ENCODE data around the gene FAM90A1. TPM values are rescaled to one million over a fixed set of nuclear protein-coding genes. Genes with fewer than 3 reads are reported as not detected.
"Not testable (repeated sequence)": the region's sequence is repeated elsewhere in the genome, so short reads cannot be mapped to it uniquely, and the experiment has no call there.

FAM90A1 gene
- total RNA-seq, 1 donor from 2014 or later = 0.30 TPM

DNA sequence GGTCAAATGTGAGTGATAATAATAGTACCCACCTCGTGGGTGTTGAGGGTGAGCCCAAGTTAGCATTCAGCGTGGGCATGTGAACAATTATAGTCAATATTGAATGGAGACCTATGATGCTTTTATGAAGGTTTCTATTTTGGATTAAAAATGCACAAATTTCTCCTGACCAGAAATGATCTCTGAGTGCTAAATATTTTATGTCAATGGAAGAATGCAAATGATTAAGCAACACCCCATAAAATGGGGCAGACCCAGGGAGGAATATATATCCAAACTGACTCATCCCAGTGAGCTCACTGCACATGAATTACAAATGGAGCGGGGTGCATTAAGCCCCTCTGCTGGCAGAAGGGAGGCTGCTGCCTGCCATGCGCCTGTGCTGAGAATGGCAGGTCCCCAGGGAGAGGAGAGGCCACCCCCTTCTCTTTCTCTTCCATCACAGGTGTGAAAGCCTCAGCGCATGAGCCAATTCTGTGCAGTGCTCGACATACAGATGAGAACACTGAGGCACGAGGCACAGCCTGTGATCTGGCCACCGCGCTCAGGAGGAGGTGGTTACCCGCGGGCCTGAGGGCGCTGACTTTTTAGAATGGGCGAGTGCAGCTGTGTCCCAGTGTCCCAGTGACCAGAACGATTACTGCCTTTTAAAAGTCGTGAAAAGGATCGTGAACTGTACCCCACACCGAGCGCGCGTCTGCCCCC, 14.7 kb upstream of the FAM90A1 start:
- H3K36me3 ChIP-seq; H3K27me3 ChIP-seq (ENCODE audit: low read depth); H3K9me3 ChIP-seq (replicated peaks); DNase-seq; intact Hi-C loops (cut with micrococcal nuclease): not testable (repeated sequence)
- H3K4me1 ChIP-seq = peaks cover 13% of the 10 kb centered on the region
- H3K27ac ChIP-seq (replicated peaks) = peak overlapping the region; percentile 60
- H3K4me3 ChIP-seq = peak overlapping the region; percentile 82

DNA sequence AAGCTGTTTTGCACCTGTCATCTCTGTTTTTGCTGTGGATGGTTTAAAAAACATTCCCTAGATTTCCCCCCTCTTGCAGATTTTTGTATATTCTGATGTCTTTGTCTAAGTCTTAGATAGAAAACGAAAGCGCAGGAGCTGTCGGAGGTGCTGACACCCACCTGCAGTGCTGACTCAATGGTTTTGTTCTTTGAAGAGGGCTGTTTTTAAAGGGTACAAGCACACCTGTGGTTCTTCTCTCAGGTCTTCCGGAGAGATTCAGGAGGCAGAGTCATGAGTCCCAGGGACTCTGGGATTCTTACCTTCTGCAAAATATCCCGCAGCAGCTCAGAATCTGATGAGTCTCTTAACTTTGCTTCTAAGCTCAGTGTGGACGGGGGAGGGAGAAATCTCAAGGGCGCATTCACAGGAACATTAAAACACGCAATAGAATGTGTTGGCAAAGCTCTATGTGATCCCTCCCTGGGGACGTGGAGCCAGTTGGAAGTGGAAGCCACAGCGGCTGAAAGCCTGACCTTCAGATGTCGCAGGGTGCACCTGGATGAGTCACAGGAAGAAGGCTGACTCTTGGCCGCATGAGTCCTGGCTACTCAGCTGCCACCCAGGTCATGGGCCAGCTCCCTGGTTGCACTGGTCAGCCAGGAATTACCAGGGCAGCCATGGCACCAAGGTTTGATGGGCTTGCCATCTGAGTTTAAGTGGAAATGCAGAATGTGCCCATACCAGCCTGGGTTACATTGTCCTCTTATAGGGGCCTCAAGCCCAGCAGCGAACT, 13.1 kb upstream of the FAM90A1 start:
- peaks cover 13% of the 10 kb centered on the region for H3K4me1 ChIP-seq
- H3K27me3 ChIP-seq (ENCODE audit: low read depth); H3K36me3 ChIP-seq; H3K9me3 ChIP-seq (replicated peaks); H3K27ac ChIP-seq (replicated peaks); H3K4me3 ChIP-seq; DNase-seq; intact Hi-C loops (cut with micrococcal nuclease): not testable (repeated sequence)

DNA sequence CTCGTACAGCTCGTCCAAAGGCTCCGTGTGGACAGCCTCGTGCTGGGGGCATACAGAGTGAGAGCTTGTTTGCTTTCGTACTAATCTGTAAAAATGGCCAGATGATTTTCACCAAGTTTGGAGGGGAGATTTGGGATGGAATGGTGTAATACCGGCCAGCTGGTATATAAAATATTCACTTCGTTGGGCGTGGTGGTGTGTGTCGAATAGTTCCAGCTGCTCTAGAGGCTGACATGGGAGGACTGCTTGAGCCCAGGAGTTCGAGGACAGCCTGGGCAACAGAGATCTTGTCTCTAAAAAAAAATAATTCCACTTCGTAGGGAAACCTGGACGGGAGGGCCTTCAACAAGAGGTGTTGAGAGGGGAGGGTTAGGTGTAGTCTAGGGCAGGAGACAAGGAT, 9.6 kb upstream of the FAM90A1 start:
- H3K27ac ChIP-seq (replicated peaks); H3K27me3 ChIP-seq (ENCODE audit: low read depth); H3K4me1 ChIP-seq; H3K4me3 ChIP-seq; H3K9me3 ChIP-seq (replicated peaks); intact Hi-C loops (cut with micrococcal nuclease); DNase-seq; H3K36me3 ChIP-seq: not testable (repeated sequence)

DNA sequence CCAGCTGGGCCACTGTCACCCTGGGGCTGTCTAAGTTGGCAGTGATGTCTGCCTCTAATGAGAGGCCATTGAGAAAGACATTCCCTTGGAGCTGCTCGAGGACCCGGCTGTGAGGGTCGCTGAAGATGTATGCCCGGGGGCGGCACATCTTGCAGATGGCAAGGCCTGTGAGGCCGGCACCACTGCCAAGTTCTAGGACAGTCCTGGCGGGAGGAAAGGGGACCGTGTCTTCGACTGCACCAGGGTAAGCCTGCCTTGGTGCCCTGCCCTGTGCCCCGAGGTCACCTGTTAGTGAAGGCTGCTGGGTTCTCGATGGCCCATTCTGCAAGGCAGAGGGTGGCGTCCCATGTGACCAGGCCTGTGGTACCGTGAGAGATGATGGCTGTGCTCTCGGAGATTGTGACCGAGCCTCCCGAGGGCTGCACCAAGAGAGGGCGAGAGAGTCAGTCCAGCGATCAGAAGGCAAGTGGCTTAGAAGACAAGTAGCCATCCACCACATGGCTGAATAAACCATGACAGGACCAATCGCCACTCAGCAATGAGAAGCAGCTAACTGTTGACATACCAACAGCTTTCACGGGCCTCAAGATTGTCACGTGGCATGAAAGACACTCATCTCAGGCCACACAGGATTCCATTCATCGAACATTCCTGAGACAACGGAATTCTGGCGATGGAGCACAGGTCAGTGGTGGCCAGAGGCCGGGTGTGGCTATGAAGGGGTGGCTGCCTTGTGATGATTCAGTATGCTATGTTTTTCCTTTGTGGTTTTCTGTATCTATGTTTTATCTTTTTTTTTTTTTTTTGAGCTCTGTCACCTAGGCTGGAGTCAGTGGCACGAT, 8.1 kb upstream of the FAM90A1 start:
- H3K27ac ChIP-seq (replicated peaks); H3K9me3 ChIP-seq (replicated peaks); DNase-seq; H3K27me3 ChIP-seq (ENCODE audit: low read depth); H3K4me3 ChIP-seq; H3K4me1 ChIP-seq; intact Hi-C loops (cut with micrococcal nuclease); H3K36me3 ChIP-seq: not testable (repeated sequence)

DNA sequence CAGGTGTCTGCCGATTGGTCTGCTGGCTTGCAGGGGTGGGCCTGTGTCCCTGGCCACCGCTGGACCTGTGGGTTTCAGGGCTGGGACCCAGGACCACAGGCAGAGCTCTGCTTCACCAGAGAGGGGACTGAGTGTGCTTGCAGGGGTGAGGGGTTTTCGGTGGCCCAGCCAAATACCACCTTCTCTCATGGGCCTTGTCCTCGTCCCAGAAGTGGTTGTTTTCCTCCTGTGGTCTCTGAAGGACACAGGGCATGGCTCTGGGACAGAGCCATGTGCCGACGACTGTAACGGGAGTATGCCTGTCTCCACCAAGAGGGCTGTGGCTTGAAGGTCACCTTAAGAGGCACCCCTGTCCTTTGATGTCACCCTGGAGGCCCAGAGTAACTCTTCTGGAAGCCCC, 7.3 kb upstream of the FAM90A1 start:
- H3K27me3 ChIP-seq (ENCODE audit: low read depth); H3K36me3 ChIP-seq; intact Hi-C loops (cut with micrococcal nuclease); H3K9me3 ChIP-seq (replicated peaks); H3K27ac ChIP-seq (replicated peaks); DNase-seq; H3K4me3 ChIP-seq; H3K4me1 ChIP-seq: not testable (repeated sequence)

DNA sequence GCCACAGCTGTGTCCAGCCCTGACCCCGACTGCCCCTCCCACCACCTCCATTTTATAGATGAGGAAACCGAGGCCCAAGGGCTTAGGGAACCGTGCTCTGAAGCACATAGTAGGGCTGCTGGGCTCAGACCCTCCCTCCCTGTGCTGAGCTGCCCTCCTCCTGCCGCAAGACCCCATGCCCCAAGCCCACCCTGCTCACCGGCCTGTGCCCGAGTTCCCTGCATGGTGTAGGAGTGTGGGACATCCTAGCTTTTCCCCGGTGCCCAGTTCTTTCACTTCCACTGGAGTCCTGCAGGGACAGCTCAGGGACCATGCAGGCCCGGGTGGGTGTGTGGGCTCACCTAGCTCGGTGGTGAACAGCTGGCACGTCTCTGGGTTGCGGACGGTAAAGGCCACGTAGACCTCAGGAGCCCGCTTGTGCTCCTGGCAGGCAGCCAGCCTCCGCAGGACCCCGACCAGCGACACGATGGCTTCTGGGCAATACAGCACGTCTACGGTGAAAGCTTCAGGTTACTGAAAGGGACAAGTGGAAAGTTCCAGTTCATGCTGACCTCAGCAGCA, 6.6 kb upstream of the FAM90A1 start:
- H3K27ac ChIP-seq (replicated peaks); DNase-seq; H3K36me3 ChIP-seq; intact Hi-C loops (cut with micrococcal nuclease); H3K4me3 ChIP-seq; H3K27me3 ChIP-seq (ENCODE audit: low read depth); H3K4me1 ChIP-seq; H3K9me3 ChIP-seq (replicated peaks): not testable (repeated sequence)

DNA sequence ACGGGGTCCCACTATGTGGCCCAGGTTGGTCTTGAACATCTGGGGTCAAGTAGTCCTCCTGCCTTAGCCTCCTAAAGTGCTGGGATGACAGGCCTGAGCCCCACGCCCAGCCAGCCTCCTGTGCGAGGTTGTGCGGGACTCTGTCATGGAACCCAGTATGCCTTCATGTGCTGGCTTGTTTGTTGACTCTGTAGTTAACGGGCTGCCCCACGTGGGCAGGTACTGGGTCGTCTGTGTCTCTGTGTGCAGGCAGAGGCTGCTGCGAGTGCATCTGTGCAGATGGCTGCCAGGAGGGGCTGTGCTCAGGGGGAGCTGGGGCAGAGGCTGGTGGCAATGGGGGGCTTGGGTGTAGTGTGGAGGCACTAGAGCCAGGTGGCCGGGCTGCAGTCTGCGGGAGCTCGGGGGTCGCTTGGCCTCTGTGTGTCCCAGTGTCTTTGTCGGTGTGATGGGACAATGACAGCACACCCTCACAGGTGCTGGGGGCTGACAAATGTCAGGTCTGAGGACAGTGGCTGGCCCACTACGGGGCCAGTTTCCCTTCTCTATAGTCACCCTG, 6.0 kb upstream of the FAM90A1 start:
- intact Hi-C loops (cut with micrococcal nuclease); H3K9me3 ChIP-seq (replicated peaks); H3K27me3 ChIP-seq (ENCODE audit: low read depth); H3K4me3 ChIP-seq; H3K27ac ChIP-seq (replicated peaks); H3K4me1 ChIP-seq; DNase-seq; H3K36me3 ChIP-seq: not testable (repeated sequence)

DNA sequence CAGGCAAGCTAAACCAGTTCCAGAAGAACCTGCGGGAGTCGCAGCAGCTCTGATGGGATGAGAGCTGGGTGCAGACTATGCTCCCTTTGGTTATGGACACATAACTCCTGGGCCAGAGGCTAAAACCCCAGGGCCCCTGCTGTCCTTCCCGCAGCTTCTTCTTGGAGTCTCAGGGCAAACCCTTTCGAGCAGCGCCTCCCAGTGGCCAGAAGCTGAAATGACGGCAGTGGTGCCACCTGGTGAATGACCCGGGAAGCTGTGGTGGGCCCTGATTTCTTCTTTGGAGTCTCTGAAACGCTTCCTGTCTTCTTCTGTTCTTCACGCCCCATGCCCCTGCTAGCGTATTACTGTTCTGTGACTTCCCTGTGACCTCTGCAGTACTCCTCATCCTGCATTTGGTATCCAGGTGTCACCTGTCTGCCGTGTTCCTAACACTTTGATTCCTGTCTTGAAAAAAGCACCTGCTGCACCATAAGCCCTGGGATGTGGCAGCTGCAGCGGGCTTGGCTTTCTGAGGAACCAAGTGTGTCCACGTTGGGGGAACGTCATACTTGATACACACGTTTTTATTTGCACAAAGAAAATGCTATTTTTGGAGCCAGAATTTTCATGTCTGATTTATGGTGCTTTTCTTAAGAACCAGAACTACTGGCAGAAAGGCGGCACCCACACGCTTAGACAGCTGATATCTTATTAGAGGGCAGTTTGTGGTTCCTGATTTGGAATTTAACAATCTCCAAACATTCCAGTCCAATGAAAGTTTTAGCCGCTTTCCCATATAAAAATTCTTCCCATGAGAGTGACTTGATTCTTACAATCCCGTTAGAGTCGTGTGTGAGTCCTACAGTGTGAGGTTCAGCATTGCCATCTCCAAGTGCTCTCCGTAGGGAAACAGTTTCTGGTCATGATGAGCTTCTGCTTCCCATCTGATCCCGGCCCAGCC, 4.5 kb upstream of the FAM90A1 start:
- H3K36me3 ChIP-seq; H3K4me3 ChIP-seq; H3K4me1 ChIP-seq; H3K27ac ChIP-seq (replicated peaks); intact Hi-C loops (cut with micrococcal nuclease); H3K9me3 ChIP-seq (replicated peaks); H3K27me3 ChIP-seq (ENCODE audit: low read depth): not testable (repeated sequence)
- TF ChIP-seq, protein P1, sequence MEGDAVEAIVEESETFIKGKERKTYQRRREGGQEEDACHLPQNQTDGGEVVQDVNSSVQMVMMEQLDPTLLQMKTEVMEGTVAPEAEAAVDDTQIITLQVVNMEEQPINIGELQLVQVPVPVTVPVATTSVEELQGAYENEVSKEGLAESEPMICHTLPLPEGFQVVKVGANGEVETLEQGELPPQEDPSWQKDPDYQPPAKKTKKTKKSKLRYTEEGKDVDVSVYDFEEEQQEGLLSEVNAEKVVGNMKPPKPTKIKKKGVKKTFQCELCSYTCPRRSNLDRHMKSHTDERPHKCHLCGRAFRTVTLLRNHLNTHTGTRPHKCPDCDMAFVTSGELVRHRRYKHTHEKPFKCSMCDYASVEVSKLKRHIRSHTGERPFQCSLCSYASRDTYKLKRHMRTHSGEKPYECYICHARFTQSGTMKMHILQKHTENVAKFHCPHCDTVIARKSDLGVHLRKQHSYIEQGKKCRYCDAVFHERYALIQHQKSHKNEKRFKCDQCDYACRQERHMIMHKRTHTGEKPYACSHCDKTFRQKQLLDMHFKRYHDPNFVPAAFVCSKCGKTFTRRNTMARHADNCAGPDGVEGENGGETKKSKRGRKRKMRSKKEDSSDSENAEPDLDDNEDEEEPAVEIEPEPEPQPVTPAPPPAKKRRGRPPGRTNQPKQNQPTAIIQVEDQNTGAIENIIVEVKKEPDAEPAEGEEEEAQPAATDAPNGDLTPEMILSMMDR (IDR thresholded peaks at IDR 0.05; ENCODE audit: borderline replicate concordance) = peak; percentile 74
- DNase-seq = peak; percentile 44

DNA sequence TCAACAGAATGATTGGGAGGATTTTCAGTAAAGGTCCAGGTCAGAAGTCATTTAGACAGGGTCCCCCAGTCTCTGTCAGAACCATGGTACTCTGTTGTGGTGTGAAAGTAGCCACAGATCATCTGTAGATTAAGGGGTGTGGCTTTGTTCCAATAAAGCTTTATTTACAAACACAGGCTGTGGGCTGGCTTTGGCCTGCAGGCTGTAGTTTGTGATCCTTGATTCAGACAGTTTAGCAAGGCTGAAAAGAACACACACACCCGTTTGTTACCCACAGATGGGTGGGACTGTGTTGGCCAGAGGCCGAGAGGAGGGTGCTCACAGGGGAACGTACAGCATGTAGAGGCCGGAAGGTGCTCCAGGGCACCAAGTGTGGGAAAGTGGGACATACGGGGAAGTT, 3.6 kb upstream of the FAM90A1 start:
- H3K27me3 ChIP-seq (ENCODE audit: low read depth); H3K27ac ChIP-seq (replicated peaks); H3K36me3 ChIP-seq; intact Hi-C loops (cut with micrococcal nuclease); H3K4me1 ChIP-seq; H3K9me3 ChIP-seq (replicated peaks); DNase-seq; H3K4me3 ChIP-seq: not testable (repeated sequence)

DNA sequence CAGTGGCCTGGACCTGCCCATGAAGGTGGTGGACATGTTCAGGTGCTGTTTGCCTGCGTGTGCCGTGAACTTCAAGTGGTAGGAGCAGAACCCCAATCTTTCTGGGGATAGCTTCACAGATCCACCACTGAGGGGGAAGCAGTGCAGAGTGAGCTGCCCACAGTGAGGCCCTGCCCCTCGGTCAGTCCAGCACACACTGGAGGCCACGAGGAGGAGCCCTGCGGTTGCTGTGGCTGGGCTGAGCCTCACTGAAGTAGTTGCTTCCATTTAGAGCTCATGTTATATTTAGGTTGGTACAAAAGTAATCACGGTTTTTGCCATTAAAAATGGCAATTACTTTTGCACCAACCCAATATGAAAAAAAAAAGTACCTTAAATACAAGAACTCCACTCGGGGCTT, 2.1 kb upstream of the FAM90A1 start:
- H3K27ac ChIP-seq (replicated peaks); DNase-seq; H3K4me3 ChIP-seq; H3K9me3 ChIP-seq (replicated peaks); H3K36me3 ChIP-seq; H3K4me1 ChIP-seq; intact Hi-C loops (cut with micrococcal nuclease); H3K27me3 ChIP-seq (ENCODE audit: low read depth): not testable (repeated sequence)

DNA sequence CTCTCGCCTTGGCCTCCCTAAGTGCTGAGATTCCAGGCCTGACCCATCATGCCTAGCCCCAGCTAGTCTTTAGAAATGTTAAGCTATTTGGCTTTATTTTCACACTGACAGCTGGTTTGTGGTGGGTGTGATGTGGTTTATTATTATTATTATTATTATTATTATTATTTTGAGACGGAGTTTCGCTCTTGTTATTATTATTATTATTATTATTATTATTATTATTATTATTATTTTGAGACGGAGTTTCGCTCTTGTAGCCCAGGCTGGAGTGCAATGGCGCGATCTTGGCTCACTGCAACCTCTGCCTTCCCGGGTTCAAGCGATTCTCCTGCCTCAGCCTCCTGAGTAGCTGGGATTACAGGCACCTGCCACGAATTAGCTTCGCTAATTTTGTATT, 1.2 kb upstream of the FAM90A1 start:
- DNase-seq; H3K9me3 ChIP-seq (replicated peaks); intact Hi-C loops (cut with micrococcal nuclease); H3K4me3 ChIP-seq; H3K36me3 ChIP-seq; H3K27me3 ChIP-seq (ENCODE audit: low read depth); H3K27ac ChIP-seq (replicated peaks); H3K4me1 ChIP-seq: not testable (repeated sequence)
